Endothelial cell (in vitro differentiated cells): ENCODE data around the gene GALK1. TPM values are rescaled to one million over a fixed set of nuclear protein-coding genes. Genes with fewer than 3 reads are reported as not detected.
A peak's percentile ranks its signal among the peaks of the same experiment; 100 is the strongest.

Source experiments
- DNase-seq: peaks from one replicate; pipeline ENCODE4 v3.0.0; 2021; ENCODE audit warnings: low spot score
- H3K27ac Mint-ChIP-seq: one replicate; pipeline ENCODE4 v1.8.0; 2021; ENCODE audit warnings: mixed read lengths, inconsistent platforms; ENCODE audit not compliant: unreplicated experiment
- H3K27me3 Mint-ChIP-seq: one replicate; pipeline ENCODE4 v1.8.0; 2021; ENCODE audit warnings: mild to moderate bottlenecking, moderate library complexity, mixed read lengths, inconsistent platforms; ENCODE audit not compliant: unreplicated experiment
- H3K36me3 Mint-ChIP-seq: one replicate; pipeline ENCODE4 v1.8.0; 2021; ENCODE audit warnings: mild to moderate bottlenecking, low read depth, mixed read lengths, inconsistent platforms; ENCODE audit not compliant: unreplicated experiment
- H3K4me1 Mint-ChIP-seq: one replicate; pipeline ENCODE4 v1.8.0; 2021; ENCODE audit warnings: mild to moderate bottlenecking, mixed read lengths, inconsistent platforms; ENCODE audit not compliant: unreplicated experiment
- H3K4me3 Mint-ChIP-seq: one replicate; pipeline ENCODE4 v1.8.0; 2021; ENCODE audit warnings: mild to moderate bottlenecking, mixed read lengths, inconsistent platforms; ENCODE audit not compliant: unreplicated experiment
- H3K9me3 Mint-ChIP-seq: one replicate; pipeline ENCODE4 v1.8.0; 2021; ENCODE audit warnings: mixed read lengths, inconsistent platforms; ENCODE audit not compliant: unreplicated experiment
- microRNA-seq: library from miRNA; unstranded; fragments of <30 nt; microRNA quantifications from one replicate; pipeline ENCODE4, GENCODE V29; 2020; ENCODE audit not compliant: unreplicated experiment
- total RNA-seq: library from RNA; stranded (reverse); fragmentation: NEBNext Ultra II Directional; extraction: Animal tissue kit (Norgen Biotek cat#: 25700); gene quantifications from one replicate; pipeline ENCODE4 v1.2.1, GENCODE V29; 2021; ENCODE audit not compliant: unreplicated experiment
- TF ChIP-seq, protein P1 (sequence below): fragments of 200-600 bp; sonication (generic); IDR thresholded peaks from one replicate; pipeline ENCODE4 v1.5.0; 2021; ENCODE audit warnings: antibody characterized with exemption; ENCODE audit not compliant: unreplicated experiment

Gene GALK1
- total RNA-seq, 1 donor from 2014 or later = 18.0 TPM

DNA sequence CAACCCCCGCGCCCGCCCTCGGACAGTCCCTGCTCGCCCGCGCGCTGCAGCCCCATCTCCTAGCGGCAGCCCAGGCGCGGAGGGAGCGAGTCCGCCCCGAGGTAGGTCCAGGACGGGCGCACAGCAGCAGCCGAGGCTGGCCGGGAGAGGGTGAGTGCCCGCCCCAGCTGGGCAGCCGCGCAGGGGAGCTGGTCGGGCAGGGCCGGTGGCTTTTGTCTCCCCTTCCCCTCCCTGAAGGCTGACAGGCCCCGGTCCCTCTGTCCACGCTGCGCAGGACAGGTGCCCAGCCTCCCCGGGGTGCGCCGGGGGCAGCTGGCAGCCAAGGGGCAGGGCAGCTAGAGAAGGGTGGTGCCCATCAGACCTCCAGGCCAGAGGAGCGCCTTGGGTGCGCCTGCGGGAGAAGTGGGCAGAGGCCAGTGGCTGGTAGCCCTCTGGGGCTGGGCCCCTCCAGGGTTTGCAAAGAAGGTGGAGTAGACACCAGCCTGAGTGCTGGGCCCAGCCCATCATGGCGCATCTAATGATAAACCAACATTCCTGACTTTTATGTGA is 43.5 kb downstream of the GALK1 start:
- Mint-ChIP-seq H3K27ac (no peak overlapping the region), H3K36me3 (no peaks in the 10 kb centered on the region), H3K4me1 (no peaks in the 10 kb centered on the region), H3K27me3 (peaks cover 6% of the 10 kb centered on the region), H3K4me3 (no peak overlapping the region), H3K9me3 (no peaks in the 10 kb centered on the region)
- DNase-seq = peak; percentile 28
- TF ChIP-seq, protein P1, sequence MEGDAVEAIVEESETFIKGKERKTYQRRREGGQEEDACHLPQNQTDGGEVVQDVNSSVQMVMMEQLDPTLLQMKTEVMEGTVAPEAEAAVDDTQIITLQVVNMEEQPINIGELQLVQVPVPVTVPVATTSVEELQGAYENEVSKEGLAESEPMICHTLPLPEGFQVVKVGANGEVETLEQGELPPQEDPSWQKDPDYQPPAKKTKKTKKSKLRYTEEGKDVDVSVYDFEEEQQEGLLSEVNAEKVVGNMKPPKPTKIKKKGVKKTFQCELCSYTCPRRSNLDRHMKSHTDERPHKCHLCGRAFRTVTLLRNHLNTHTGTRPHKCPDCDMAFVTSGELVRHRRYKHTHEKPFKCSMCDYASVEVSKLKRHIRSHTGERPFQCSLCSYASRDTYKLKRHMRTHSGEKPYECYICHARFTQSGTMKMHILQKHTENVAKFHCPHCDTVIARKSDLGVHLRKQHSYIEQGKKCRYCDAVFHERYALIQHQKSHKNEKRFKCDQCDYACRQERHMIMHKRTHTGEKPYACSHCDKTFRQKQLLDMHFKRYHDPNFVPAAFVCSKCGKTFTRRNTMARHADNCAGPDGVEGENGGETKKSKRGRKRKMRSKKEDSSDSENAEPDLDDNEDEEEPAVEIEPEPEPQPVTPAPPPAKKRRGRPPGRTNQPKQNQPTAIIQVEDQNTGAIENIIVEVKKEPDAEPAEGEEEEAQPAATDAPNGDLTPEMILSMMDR = no peak

DNA sequence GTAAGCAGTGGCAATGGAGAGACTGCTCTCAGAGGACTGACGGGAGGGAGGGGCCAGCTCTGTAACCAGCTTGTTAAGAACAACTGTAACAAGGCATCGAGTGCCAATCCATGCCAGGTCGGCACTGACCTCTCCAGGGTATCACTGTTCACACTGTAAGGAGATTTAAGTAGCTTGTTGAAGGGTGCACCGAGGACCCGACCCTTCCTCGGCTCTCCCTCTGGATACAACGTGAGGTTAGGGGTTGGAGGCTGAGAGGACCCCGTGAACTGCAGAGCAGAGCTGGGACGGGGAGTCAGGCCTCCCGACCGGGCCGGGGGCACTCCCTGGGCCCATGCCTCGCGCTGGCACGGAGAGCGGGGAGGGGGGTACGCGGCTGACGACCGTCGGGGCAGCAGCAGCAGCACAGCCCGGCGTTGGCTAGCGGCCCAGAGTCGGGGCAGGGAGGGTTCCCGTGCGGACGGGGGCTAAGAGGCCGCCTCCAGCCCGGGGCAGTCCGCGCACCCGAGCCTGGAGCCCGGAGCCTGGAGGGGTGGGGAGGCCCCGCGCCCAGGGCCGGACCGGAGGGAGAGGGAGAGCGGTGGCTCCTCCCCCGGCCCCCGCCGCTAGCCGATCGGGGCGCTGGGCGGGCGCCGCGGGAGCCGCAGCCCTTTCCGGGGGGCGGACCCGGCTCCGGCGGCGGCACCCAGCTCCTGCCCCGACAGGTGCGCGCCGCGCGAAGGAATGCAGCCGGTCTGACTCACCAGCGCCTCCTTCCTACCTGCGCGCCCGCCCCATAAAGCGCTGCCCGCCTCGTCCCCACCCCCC is 44.1 kb downstream of the GALK1 start, which contains the start of gene ITGB4:
ITGB4 (plus strand) TSS at position 804 of the 807 bp plus-strand sequence. CDS start 3,245 bp downstream, outside the sequence.
- TF ChIP-seq, protein P1 = no peak
- Mint-ChIP-seq H3K9me3 (no peaks in the 10 kb centered on the region), H3K4me1 (no peaks in the 10 kb centered on the region), H3K36me3 (no peaks in the 10 kb centered on the region), H3K27me3 (peaks cover 6% of the 10 kb centered on the region), H3K27ac (peak within 1 kb of the TSS; percentile 16), H3K4me3 (peak within 1 kb of the TSS; percentile 40)
- DNase-seq = peak; percentile 16

DNA sequence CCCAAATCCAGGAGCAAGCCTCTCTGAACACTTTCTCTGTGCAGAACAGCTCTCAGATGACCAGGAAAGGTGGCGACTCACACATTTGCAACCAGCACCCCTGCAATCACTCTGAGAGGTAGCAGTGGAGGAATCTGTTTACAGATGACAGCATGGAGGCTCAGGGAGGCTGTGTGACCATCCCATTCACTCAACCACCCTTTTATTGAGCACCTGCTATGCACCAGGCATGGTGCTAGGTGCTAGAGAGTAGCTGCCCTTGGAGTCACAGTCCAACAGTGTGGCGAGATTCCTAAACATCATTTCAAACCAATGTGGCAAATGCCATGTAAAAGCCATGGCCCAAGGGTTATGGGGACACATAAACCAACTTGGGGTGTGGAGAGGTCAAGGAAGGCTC is 45.3 kb downstream of the GALK1 start:
- H3K27ac Mint-ChIP-seq = no peak overlapping the region
- no peaks in the 10 kb centered on the region for H3K36me3 Mint-ChIP-seq
- H3K4me3 Mint-ChIP-seq = no peak overlapping the region
- peaks cover 6% of the 10 kb centered on the region for H3K27me3 Mint-ChIP-seq
- DNase-seq = no peak
- H3K9me3 Mint-ChIP-seq = no peaks in the 10 kb centered on the region
- TF ChIP-seq, protein P1 = no peak
- H3K4me1 Mint-ChIP-seq = no peaks in the 10 kb centered on the region

DNA sequence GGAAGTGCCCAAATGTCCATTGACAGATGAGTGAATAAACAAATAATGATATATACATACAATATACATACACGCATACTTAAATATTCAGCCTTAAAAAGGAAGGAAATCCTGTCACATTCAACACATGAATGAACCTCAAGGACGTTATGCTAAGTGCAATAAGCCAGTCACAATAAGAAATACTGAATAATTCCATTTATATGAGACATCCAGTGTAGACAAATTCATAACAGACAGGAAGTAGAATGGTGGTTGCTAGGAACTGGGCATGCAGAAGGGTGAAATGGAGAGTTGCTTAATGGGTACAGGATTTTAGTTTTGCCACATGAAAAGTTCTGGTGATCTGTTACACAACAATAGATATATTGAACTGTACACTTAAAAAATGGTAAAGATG is 52.5 kb downstream of the GALK1 start:
- TF ChIP-seq, protein P1 = no peak
- no peaks in the 10 kb centered on the region for H3K9me3 Mint-ChIP-seq
- H3K36me3 Mint-ChIP-seq = peaks cover 12% of the 10 kb centered on the region
- H3K27me3 Mint-ChIP-seq = peaks cover 2% of the 10 kb centered on the region
- H3K27ac Mint-ChIP-seq = no peak overlapping the region
- no peak for DNase-seq
- H3K4me1 Mint-ChIP-seq = no peaks in the 10 kb centered on the region
- H3K4me3 Mint-ChIP-seq = no peak overlapping the region

Small RNA genes within 50 kb of the gene (microRNA-seq; reads per million reads assigned to microRNA genes)
- 0.35 reads per million for gene MIR4738

Other genes with a start within 250 kb of the GALK1 start
- 47.8 TPM for gene CASKIN2, start 249.7 kb downstream of the GALK1 start, total RNA-seq
- gene TSEN54, start 248.7 kb downstream of the GALK1 start, total RNA-seq = 18.8 TPM
- gene LLGL2, start 239.5 kb downstream of the GALK1 start, total RNA-seq = 34.4 TPM
- gene MYO15B, start 177.4 kb downstream of the GALK1 start, total RNA-seq = 224 TPM
- 1.1 TPM for gene SMIM5, start 131.8 kb downstream of the GALK1 start, total RNA-seq
- gene RECQL5, start 98.0 kb downstream of the GALK1 start, total RNA-seq = 40.2 TPM
- 125 TPM for gene SAP30BP, start 97.9 kb downstream of the GALK1 start, total RNA-seq
- gene ITGB4, start 43.7 kb downstream of the GALK1 start, total RNA-seq = 0.54 TPM
- 28.8 TPM for gene UNK, start 19.6 kb upstream of the GALK1 start, total RNA-seq
- gene UNC13D, start 79.2 kb upstream of the GALK1 start, total RNA-seq = 11.5 TPM
- gene WBP2, start 90.1 kb upstream of the GALK1 start, total RNA-seq = 69.6 TPM
- 4.4 TPM for gene TRIM47, start 113.4 kb upstream of the GALK1 start, total RNA-seq
- gene TRIM65, start 131.8 kb upstream of the GALK1 start, total RNA-seq = 14.1 TPM
- gene MRPL38, start 139.7 kb upstream of the GALK1 start, total RNA-seq = 78.2 TPM
- gene FBF1, start 175.8 kb upstream of the GALK1 start, total RNA-seq = 7.8 TPM
- 36.1 TPM for gene ACOX1, start 214.0 kb upstream of the GALK1 start, total RNA-seq
- 22.6 TPM for gene TEN1, start 214.0 kb upstream of the GALK1 start, total RNA-seq
- gene CDK3, start 235.7 kb upstream of the GALK1 start, total RNA-seq = 8.4 TPM